H1 (cell line): ENCODE measurements around the gene MEIOSIN. TPM values are rescaled to one million over a fixed set of nuclear protein-coding genes. Genes with fewer than 3 reads are reported as not detected.

Source experiments
- CTCF ChIA-PET: fragments of 300-600 bp; sonication (Branson Sonifier 250); formaldehyde crosslinking; loops from one replicate; lab custom pipeline; 2021; ENCODE audit not compliant: partially characterized antibody; lab: Charles Lee
- POLR2A ChIA-PET: fragments of 300-600 bp; sonication (Branson Sonifier 250); formaldehyde crosslinking; loops from one replicate; lab custom pipeline; 2021; ENCODE audit warnings: inconsistent platforms; ENCODE audit not compliant: partially characterized antibody; lab: Charles Lee
- DNase-seq, 2 experiments: peaks; one replicate each; pipeline versions ENCODE4 v3.0.0 to v3.0.0-alpha.2; 2010 to 2022; ENCODE audit warnings: low spot score in 2 of 2, low read depth in 1 of 2, mixed read lengths in 1 of 2
- FAIRE-seq: peaks from 2 replicates; lab custom pipeline; 2011; peaks lifted over from hg19 to GRCh38; lab: Jason Lieb, UNC
- H2AFZ ChIP-seq: 2 replicates; pipeline ENCODE4 v1.8.1; 2012; ENCODE audit warnings: low read length, inconsistent platforms
- H2AK5ac ChIP-seq: 2 replicates; pipeline ENCODE4 v1.6.1; 2013; ENCODE audit warnings: low read depth, low read length
- H2BK120ac ChIP-seq: replicated peaks from 2 replicates; pipeline ENCODE3; 2013; ENCODE audit warnings: low read depth, low read length, inconsistent platforms
- H2BK12ac ChIP-seq: 2 replicates; pipeline ENCODE4 v1.6.1; 2013; ENCODE audit warnings: low read depth, low read length
- H2BK15ac ChIP-seq: 2 replicates; pipeline ENCODE4 v1.6.1; 2013; ENCODE audit warnings: low read length
- H2BK20ac ChIP-seq: 2 replicates; pipeline ENCODE4 v1.6.1; 2013; ENCODE audit warnings: low read length
- H2BK5ac ChIP-seq: 2 replicates; pipeline ENCODE4 v1.6.1; 2013; ENCODE audit warnings: low read depth, low read length
- H3K14ac ChIP-seq: 2 replicates; pipeline ENCODE4 v1.6.1; 2013; ENCODE audit warnings: inconsistent platforms; ENCODE audit not compliant: insufficient read length
- H3K18ac ChIP-seq: 2 replicates; pipeline ENCODE4 v1.6.1; 2013; ENCODE audit warnings: low read length; ENCODE audit errors: extremely low read depth
- H3K23ac ChIP-seq: 2 replicates; pipeline ENCODE4 v1.6.1; 2013; ENCODE audit warnings: inconsistent platforms; ENCODE audit not compliant: insufficient read length
- H3K23me2 ChIP-seq: 2 replicates; pipeline ENCODE4 v1.6.1; 2013; ENCODE audit warnings: low read depth, low read length
- H3K27ac ChIP-seq: 2 replicates; pipeline ENCODE4 v1.6.1; 2011; ENCODE audit warnings: low read depth, low read length, inconsistent platforms
- H3K27me3 ChIP-seq, 4 experiments: replicated peaks in 1 of 4; 1 replicate in 1 of 4; 2 replicates in 3 of 4; pipeline versions ENCODE4 v1.6.1 to v1.8.1; 2011 to 2013; ENCODE audit warnings: low read length in 3 of 4, mild to moderate bottlenecking in 3 of 4, inconsistent platforms in 2 of 4, mixed read lengths in 2 of 4, moderate library complexity in 1 of 4; ENCODE audit not compliant: control insufficient read depth in 3 of 4, insufficient read depth in 3 of 4; ENCODE audit errors: extremely low read depth in 1 of 4
- H3K36me3 ChIP-seq, 4 experiments: 2 replicates each; pipeline versions ENCODE4 v1.6.1 to v1.8.1; 2011 to 2013; ENCODE audit warnings: mild to moderate bottlenecking in 4 of 4, low read length in 3 of 4, moderate library complexity in 2 of 4, control low read depth in 1 of 4, inconsistent platforms in 1 of 4; ENCODE audit not compliant: insufficient read depth in 4 of 4, control insufficient read depth in 2 of 4
- H3K4ac ChIP-seq: replicated peaks from 2 replicates; pipeline ENCODE3; 2013; ENCODE audit warnings: low read length, low read depth, mixed read lengths, inconsistent platforms; ENCODE audit not compliant: insufficient read length
- H3K4me1 ChIP-seq, 4 experiments: replicated peaks in 1 of 4; 1 replicate in 1 of 4; 2 replicates in 3 of 4; pipeline versions ENCODE4 v1.6.1 to v1.8.1; 2011 to 2013; ENCODE audit warnings: low read length in 3 of 4, inconsistent platforms in 2 of 4, mixed read lengths in 1 of 4; ENCODE audit not compliant: insufficient read depth in 4 of 4, control insufficient read depth in 3 of 4
- H3K4me2 ChIP-seq, 2 experiments: 2 replicates each; pipeline versions ENCODE4 v1.6.1 to v1.8.1; 2011 to 2013; ENCODE audit warnings: low read depth in 2 of 2, low read length in 2 of 2, control low read depth in 1 of 2, inconsistent platforms in 1 of 2, mild to moderate bottlenecking in 1 of 2; ENCODE audit not compliant: insufficient read depth in 1 of 2
- H3K4me3 ChIP-seq, 4 experiments: fragments of 200-600, 300-600 bp in 1 of 4; sonication (generic), shearing (Covaris generic), sonication (Bioruptor Twin) in 1 of 4; 2 replicates each; pipeline versions ENCODE4 v1.5.1 to v1.8.1; 2011 to 2016; ENCODE audit warnings: low read length in 4 of 4, low read depth in 3 of 4, control low read depth in 2 of 4, inconsistent platforms in 2 of 4, mild to moderate bottlenecking in 2 of 4, mixed read lengths in 1 of 4, moderate library complexity in 1 of 4; ENCODE audit not compliant: insufficient read depth in 2 of 4; ENCODE audit errors: extremely low read depth in 1 of 4
- H3K56ac ChIP-seq: replicated peaks from 2 replicates; pipeline ENCODE3; 2013; ENCODE audit warnings: low read depth, mild to moderate bottlenecking, mixed read lengths, low read length, inconsistent platforms; ENCODE audit not compliant: insufficient read length
- H3K79me1 ChIP-seq: 2 replicates; pipeline ENCODE4 v1.6.1; 2013; ENCODE audit warnings: low read depth, low read length, control low read depth
- H3K79me2 ChIP-seq, 2 experiments: 2 replicates each; pipeline versions ENCODE4 v1.6.1 to v1.8.1; 2012 to 2013; ENCODE audit warnings: low read length in 2 of 2, mild to moderate bottlenecking in 2 of 2, inconsistent platforms in 1 of 2; ENCODE audit not compliant: insufficient read depth in 2 of 2, control insufficient read depth in 1 of 2
- H3K9ac ChIP-seq, 4 experiments: replicated peaks in 1 of 4; 1 replicate in 1 of 4; 2 replicates in 3 of 4; pipeline versions ENCODE4 v1.6.1 to v1.8.1; 2011 to 2013; ENCODE audit warnings: low read depth in 3 of 4, low read length in 3 of 4, control low read depth in 2 of 4, mild to moderate bottlenecking in 2 of 4, moderate library complexity in 2 of 4, inconsistent platforms in 1 of 4; ENCODE audit errors: extremely low read depth in 1 of 4
- H3K9me3 ChIP-seq, 2 experiments: 2 replicates each; pipeline versions ENCODE4 v1.6.1 to v1.8.1; 2012 to 2013; ENCODE audit warnings: mild to moderate bottlenecking in 2 of 2, moderate library complexity in 2 of 2, control low read depth in 1 of 2, inconsistent platforms in 1 of 2, low read depth in 1 of 2, low read length in 1 of 2, mixed read lengths in 1 of 2; ENCODE audit not compliant: insufficient read depth in 2 of 2
- H4K20me1 ChIP-seq, 2 experiments: replicated peaks in 1 of 2; 2 replicates each; pipeline versions ENCODE3 to v1.8.1; 2011 to 2013; ENCODE audit warnings: inconsistent platforms in 2 of 2, low read length in 2 of 2, mild to moderate bottlenecking in 1 of 2; ENCODE audit not compliant: insufficient read depth in 2 of 2, control insufficient read depth in 1 of 2
- H4K5ac ChIP-seq: 2 replicates; pipeline ENCODE4 v1.6.1; 2013; ENCODE audit warnings: low read length, low read depth, mixed read lengths, inconsistent platforms; ENCODE audit not compliant: insufficient read length
- H4K8ac ChIP-seq: 2 replicates; pipeline ENCODE4 v1.8.0; 2013; ENCODE audit warnings: mild to moderate bottlenecking, moderate library complexity, low read length, inconsistent platforms; ENCODE audit not compliant: insufficient read depth; ENCODE audit errors: extremely low read depth
- H4K91ac ChIP-seq: replicated peaks from 2 replicates; pipeline ENCODE3; 2013; ENCODE audit warnings: low read length, mixed read lengths, inconsistent platforms; ENCODE audit not compliant: insufficient read length
- CEBPB ChIP-seq: IDR thresholded peaks from 2 replicates; pipeline ENCODE4 v1.6.1; 2012; ENCODE audit warnings: low read depth, low read length
- CTBP2 ChIP-seq: IDR thresholded peaks from 2 replicates; pipeline ENCODE4 v1.7.0; 2011; ENCODE audit warnings: borderline replicate concordance, mild to moderate bottlenecking, moderate library complexity, mixed read lengths, low read length; ENCODE audit not compliant: insufficient read depth, insufficient read length
- E2F6 ChIP-seq: IDR thresholded peaks from 2 replicates; pipeline ENCODE4 v1.6.1; 2012; ENCODE audit warnings: inconsistent platforms
- POU5F1 ChIP-seq: IDR thresholded peaks from 2 replicates; pipeline ENCODE4 v1.6.1; 2011; ENCODE audit warnings: low read depth, mild to moderate bottlenecking, low read length, moderate library complexity
- RAD21 ChIP-seq, 2 experiments: IDR thresholded peaks in 1 of 2; conservative IDR thresholded peaks in 1 of 2; 2 replicates each; pipeline ENCODE4 v1.6.1; 2011; ENCODE audit warnings: low read depth in 2 of 2, low read length in 2 of 2, improper control_type of control experiment in 1 of 2, inconsistent platforms in 1 of 2, mild to moderate bottlenecking in 1 of 2, moderate library complexity in 1 of 2
- WGBS, 2 experiments: shearing (Covaris generic) in 1 of 2; methylation state at CpG; one replicate each; pipeline versions ENCODE4 v1.1.6 to v1.1.7; 2013 to 2015; ENCODE audit warnings: low lambda C conversion rate in 2 of 2, mixed read lengths in 2 of 2, inconsistent platforms in 1 of 2, low coverage in 1 of 2, missing lambda C conversion rate in 1 of 2; ENCODE audit not compliant: insufficient replicate concordance in 2 of 2, insufficient coverage in 1 of 2, insufficient read length in 1 of 2; ENCODE audit errors: extremely low coverage in 1 of 2, missing lambda C conversion rate in 1 of 2; 5-methylcytosine and 5-hydroxymethylcytosine counted together
- polyA plus RNA-seq, 7 experiments: library from polyadenylated mRNA; depleted of rRNA in 3 of 7; stranded (reverse) in 5 of 7; unstranded in 2 of 7; fragments of >200 nt in 5 of 7; fragments of 200-250 nt in 2 of 7; gene quantifications; 1 replicate in 5 of 7; 2 replicates in 1 of 7; 4 replicates in 1 of 7; pipeline versions ENCODE4 v1.2.1 to v1.2.3, GENCODE V29; 2011 to 2013; ENCODE audit warnings: missing spikeins in 2 of 7, mixed read lengths in 2 of 7
- total RNA-seq: library from RNA; stranded (reverse); fragmentation: NEBNext Ultra II Directional; extraction: Animal tissue kit (Norgen Biotek cat#: 25700); gene quantifications from 2 replicates; pipeline ENCODE4 v1.2.1, GENCODE V29; 2021

MEIOSIN gene
- total and polyA plus RNA-seq, 2 of the 8 experiments (the other 6 are each of a cell fraction or from before 2014, with no cell fraction given), result 0.11 TPM; not detected in 1

GRCh38 chr19:45764475-45764874 is 31.2 kb downstream of the MEIOSIN start:
- H2BK15ac ChIP-seq, result no peak overlapping the region
- H2BK120ac ChIP-seq, result no peak overlapping the region
- 0 out of 2 replicates have a peak overlapping the region, but pooled peaks have one; percentile 96 for H2BK12ac ChIP-seq
- H3K23ac ChIP-seq, result no peak overlapping the region
- CTCF ChIA-PET, result interaction anchor here (0.7 to 2.4 kb wide), 7 partner anchors 10 to 72 kb away, joined by 3 to 14 read pairs (median 3); partner anchors contain the start of gene QPCTL
- peaks cover 0 to 3% of the 10 kb centered on the region in 2 experiments for H4K20me1 ChIP-seq
- peaks cover 15% of the 10 kb centered on the region for H3K23me2 ChIP-seq
- no peak overlapping the region for H3K27ac ChIP-seq
- peak overlapping the region; percentile 80 for H3K4ac ChIP-seq
- peaks cover 7 to 37% (median 26%) of the 10 kb centered on the region in 4 experiments for H3K4me1 ChIP-seq
- no peaks in the 10 kb centered on the region for H3K79me2 ChIP-seq
- H3K4me3 ChIP-seq, result peak overlapping the region in 1 of 4 experiments; percentile 36; a peak in 2 of 8 replicates
- no peak overlapping the region for H2BK20ac ChIP-seq
- H3K27me3 ChIP-seq, result peaks cover 0 to 2% (median under 1%) of the 10 kb centered on the region in 4 experiments; a peak in 1 of 7 replicates
- H3K9ac ChIP-seq, result no peak overlapping the region
- no peaks in the 10 kb centered on the region for H3K79me1 ChIP-seq
- DNase-seq (peak in 1 of 2 experiments; percentile 63), FAIRE-seq (no peak)
- H2AK5ac ChIP-seq, result no peak overlapping the region
- H3K14ac ChIP-seq, result no peak overlapping the region
- POLR2A ChIA-PET, result interaction anchor here (0.6 to 16.2 kb wide), 12 partner anchors 9 to 122 kb away, joined by 3 to 284 read pairs (median 4); partner anchors contain the start of genes FBXO46, IRF2BP1, MEIOSIN and QPCTL
- H3K4me2 ChIP-seq, result peak overlapping the region; percentile 19 to 41
- no peak overlapping the region for H2AFZ ChIP-seq
- 42% methylated on average over 6 of the region's 6 CpGs; no CpG with 5 or more reads in 1 of the 2 experiments for WGBS, 2 experiments
- H3K56ac ChIP-seq, result no peak overlapping the region
- H4K91ac ChIP-seq, result no peak overlapping the region
- H4K5ac ChIP-seq, result no peak overlapping the region
- H3K18ac ChIP-seq, result peak overlapping the region; percentile 87; the same call in 1 of the 2 replicates
- H3K9me3 ChIP-seq, result no peaks in the 10 kb centered on the region
- H4K8ac ChIP-seq, result no peak overlapping the region; the same call in 1 of the 2 replicates
- TF ChIP-seq E2F6, result no peak
- no peak for TF ChIP-seq CEBPB
- no peak for TF ChIP-seq CTBP2
- no peak for TF ChIP-seq POU5F1
- TF ChIP-seq RAD21 (IDR thresholded peaks at IDR 0.05 in 1 of 2, conservative IDR thresholded peaks at IDR 0.05 in 1 of 2; ENCODE audit: low read depth in 2 of 2, low read length in 2 of 2), result 0 out of 4 replicates have a peak, but pooled peaks of 1 of the 2 experiments have one; percentile 4
- H2BK5ac ChIP-seq, result peak overlapping the region; percentile 81; the same call in 1 of the 2 replicates
- H3K36me3 ChIP-seq, result no peaks in the 10 kb centered on the region
